Small intestine (tissue), 7 donors: Measurements from ENCODE around the gene MAP3K20. TPM values are rescaled to one million over a fixed set of nuclear protein-coding genes. Genes with fewer than 3 reads are reported as not detected.
A peak's percentile ranks its signal among the peaks of the same experiment; 100 is the strongest.

ENCODE experiments used
- DNase-seq, 2 donors: peaks; one replicate each; pipeline versions ENCODE4 v3.0.0 to v3.0.0-alpha.2; 2013
- FAIRE-seq: peaks from 2 replicates; lab custom pipeline; 2012; peaks lifted over from hg19 to GRCh38; lab: Jason Lieb, UNC
- H3K27ac ChIP-seq, 3 donors: one replicate each; pipeline ENCODE4 v1.5.1; 2013; ENCODE audit warnings: low read length in 2 of 3, mild to moderate bottlenecking in 2 of 3, control low read depth in 1 of 3, inconsistent platforms in 1 of 3, low read depth in 1 of 3, moderate library complexity in 1 of 3
- H3K27me3 ChIP-seq, 3 donors: one replicate each; pipeline ENCODE4 v1.6.1; 2013; ENCODE audit warnings: low read length in 3 of 3, inconsistent platforms in 1 of 3; ENCODE audit not compliant: control insufficient read depth in 3 of 3, insufficient read depth in 3 of 3
- H3K36me3 ChIP-seq, 3 donors: one replicate each; pipeline ENCODE4 v1.6.1; 2013; ENCODE audit warnings: low read length in 3 of 3, inconsistent platforms in 1 of 3, low read depth in 1 of 3, mild to moderate bottlenecking in 1 of 3, moderate library complexity in 1 of 3; ENCODE audit not compliant: control insufficient read depth in 3 of 3, insufficient read depth in 2 of 3
- H3K4me1 ChIP-seq, 3 donors: one replicate each; pipeline ENCODE4 v1.6.1; 2013; ENCODE audit warnings: low read length in 2 of 3, inconsistent platforms in 1 of 3, low read depth in 1 of 3, mild to moderate bottlenecking in 1 of 3, moderate library complexity in 1 of 3; ENCODE audit not compliant: control insufficient read depth in 3 of 3, insufficient read depth in 2 of 3
- H3K4me3 ChIP-seq, 3 donors: one replicate each; pipeline ENCODE4 v1.5.1; 2013; ENCODE audit warnings: low read length in 3 of 3, control low read depth in 1 of 3, inconsistent platforms in 1 of 3, low read depth in 1 of 3, mild to moderate bottlenecking in 1 of 3, moderate library complexity in 1 of 3
- H3K9me3 ChIP-seq, 2 donors: one replicate each; pipeline ENCODE4 v1.6.1; 2013; ENCODE audit warnings: low read depth in 1 of 2, low read length in 1 of 2; ENCODE audit not compliant: control insufficient read depth in 2 of 2, insufficient read depth in 1 of 2
- WGBS, 3 donors: extraction: QIAGEN DNeasy Blood & Tissue Kit; methylation state at CpG; one replicate each; pipeline ENCODE4 v1.1.7; 2013; 5-methylcytosine and 5-hydroxymethylcytosine counted together
- polyA plus RNA-seq, 4 donors: library from polyadenylated mRNA; stranded (reverse) in 3 of 4; unstranded in 1 of 4; fragments of 200-250 nt in 3 of 4; fragments of 120-200 nt in 1 of 4; gene quantifications; one replicate each; pipeline versions ENCODE4 v1.2.1 to v1.2.3, GENCODE V29; 2013
- donor health status: healthy with polysubstance abuse.
- donor health status: control.
- donor health status: control.
- donor health status: Bipolar disorder and iron deficiency.
- donor health status: healthy.

MAP3K20 gene
- polyA plus RNA-seq, 4 donors, result 2.0 to 24.5 (median 13.5) TPM

DNA sequence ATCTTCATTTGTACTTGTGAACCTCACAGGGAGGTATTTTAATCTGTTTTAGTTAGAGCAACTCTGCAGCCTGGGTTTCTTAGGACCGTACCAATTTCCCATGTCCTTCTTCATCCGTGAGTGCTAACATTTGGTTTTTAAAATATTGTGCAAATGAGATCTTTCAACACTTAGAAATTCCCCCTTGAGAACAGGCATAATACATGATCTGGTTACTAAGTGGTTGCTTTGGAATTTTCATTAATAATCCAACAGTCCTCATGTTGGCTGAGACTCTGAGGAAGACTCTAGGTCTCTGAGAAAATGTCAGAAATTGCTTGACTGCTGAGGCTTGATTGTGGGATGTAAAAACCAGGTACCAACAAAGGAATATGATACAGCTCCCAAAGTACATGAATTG lies 153.4 kb downstream of the MAP3K20 start:
- Histone ChIP-seq H3K27ac (no peak overlapping the region), H3K27me3 (no peaks in the 10 kb centered on the region), H3K36me3 (peaks cover 0 to 21% (median 3%) of the 10 kb centered on the region in 3 donors), H3K4me1 (peaks cover 0 to 15% (median 8%) of the 10 kb centered on the region in 3 donors), H3K9me3 (no peaks in the 10 kb centered on the region), H3K4me3 (no peak overlapping the region)
- FAIRE-seq (no peak), DNase-seq (no peak)
- 75 to 90% (median 89%) methylated on average over 2 of the region's 2 CpGs for WGBS, 3 donors

DNA sequence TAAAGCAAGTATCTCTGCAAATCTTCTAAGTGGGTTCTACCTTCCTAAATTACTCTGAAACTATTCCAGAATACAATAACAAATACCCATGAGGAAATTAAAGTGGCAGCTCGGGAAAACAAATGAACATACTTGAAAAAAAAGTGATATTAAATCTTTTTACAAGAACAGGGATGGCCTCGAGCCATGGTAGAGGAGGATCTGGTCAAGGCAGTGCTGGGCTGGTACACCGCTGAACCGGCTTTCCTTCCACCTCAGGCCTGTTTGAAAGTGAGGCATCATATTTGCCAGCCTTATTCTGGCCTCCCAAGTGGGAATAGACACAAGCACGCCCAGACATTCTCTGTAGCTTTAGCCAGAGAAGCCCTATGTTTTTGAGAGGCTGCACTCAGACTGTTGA lies 154.5 kb downstream of the MAP3K20 start:
- no peak overlapping the region for H3K27ac ChIP-seq
- no peak for DNase-seq
- peaks cover 0 to 15% (median 8%) of the 10 kb centered on the region in 3 donors for H3K4me1 ChIP-seq
- no peak for FAIRE-seq
- WGBS, 3 donors, result 90 to 93% (median 93%) methylated on average over 5 of the region's 5 CpGs
- H3K27me3 ChIP-seq, result no peaks in the 10 kb centered on the region
- no peaks in the 10 kb centered on the region for H3K9me3 ChIP-seq
- H3K4me3 ChIP-seq, result no peak overlapping the region
- peaks cover 0 to 21% (median 3%) of the 10 kb centered on the region in 3 donors for H3K36me3 ChIP-seq

DNA sequence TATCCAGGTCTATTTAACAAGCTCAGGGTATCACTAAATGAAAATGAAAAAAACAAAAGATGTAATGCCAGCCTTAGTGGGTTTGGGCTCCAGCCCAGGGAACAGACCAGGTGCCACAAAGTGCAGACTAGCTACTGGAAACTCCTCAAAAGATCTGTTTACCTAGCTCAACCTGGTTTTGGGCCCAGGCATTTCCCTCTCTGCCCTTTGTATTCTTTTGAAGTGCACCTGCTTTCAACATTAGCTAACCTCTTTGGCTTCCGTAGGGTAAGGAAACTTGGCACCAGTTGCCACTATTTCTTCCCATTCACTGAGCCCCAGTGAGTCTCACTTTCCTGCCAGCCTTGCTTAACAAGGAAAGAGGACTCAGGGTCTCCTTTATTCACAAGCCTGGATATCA lies 155.4 kb downstream of the MAP3K20 start:
- Histone ChIP-seq H3K27ac (peak overlapping the region in 2 of 3 donors; percentile 57 to 66), H3K4me1 (peaks cover 0 to 11% (median 8%) of the 10 kb centered on the region in 3 donors), H3K4me3 (no peak overlapping the region), H3K9me3 (no peaks in the 10 kb centered on the region), H3K27me3 (no peaks in the 10 kb centered on the region), H3K36me3 (peaks cover 0 to 20% (median 3%) of the 10 kb centered on the region in 3 donors)
- FAIRE-seq, result no peak
- WGBS, 3 donors, result 32 to 52% (median 48%) methylated on average over 1 of the region's 1 CpG
- peak; percentile 38 to 65 for DNase-seq

DNA sequence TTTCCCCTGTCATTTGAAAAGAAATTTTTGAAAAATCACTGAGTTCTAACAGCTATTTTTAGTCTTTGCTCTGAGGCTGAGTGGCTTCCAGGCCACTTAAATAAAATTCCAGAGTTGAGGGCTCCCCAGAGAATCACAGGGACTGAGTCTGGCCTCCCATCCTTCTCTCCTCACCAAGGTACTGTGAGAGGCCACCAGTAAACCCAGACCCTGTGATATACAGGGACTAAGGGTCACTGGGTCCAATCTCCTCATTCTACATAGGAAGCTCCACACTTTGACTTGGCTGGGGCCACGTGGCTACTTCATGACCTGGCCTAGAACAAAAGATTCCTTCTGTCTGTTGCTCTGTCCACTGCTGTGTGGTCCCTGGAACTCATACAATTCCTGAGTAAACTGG lies 155.8 kb downstream of the MAP3K20 start:
- H3K27me3 ChIP-seq, result no peaks in the 10 kb centered on the region
- H3K36me3 ChIP-seq, result peaks cover 0 to 20% (median 3%) of the 10 kb centered on the region in 3 donors
- DNase-seq (peak; percentile 18 to 35), FAIRE-seq (no peak)
- H3K4me3 ChIP-seq, result no peak overlapping the region
- WGBS, 3 donors, result 0 to 41% (median 40%) methylated on average over 1 of the region's 1 CpG
- H3K27ac ChIP-seq, result peak overlapping the region in 2 of 3 donors; percentile 57 to 66
- peaks cover 0 to 11% (median 8%) of the 10 kb centered on the region in 3 donors for H3K4me1 ChIP-seq
- H3K9me3 ChIP-seq, result no peaks in the 10 kb centered on the region

DNA sequence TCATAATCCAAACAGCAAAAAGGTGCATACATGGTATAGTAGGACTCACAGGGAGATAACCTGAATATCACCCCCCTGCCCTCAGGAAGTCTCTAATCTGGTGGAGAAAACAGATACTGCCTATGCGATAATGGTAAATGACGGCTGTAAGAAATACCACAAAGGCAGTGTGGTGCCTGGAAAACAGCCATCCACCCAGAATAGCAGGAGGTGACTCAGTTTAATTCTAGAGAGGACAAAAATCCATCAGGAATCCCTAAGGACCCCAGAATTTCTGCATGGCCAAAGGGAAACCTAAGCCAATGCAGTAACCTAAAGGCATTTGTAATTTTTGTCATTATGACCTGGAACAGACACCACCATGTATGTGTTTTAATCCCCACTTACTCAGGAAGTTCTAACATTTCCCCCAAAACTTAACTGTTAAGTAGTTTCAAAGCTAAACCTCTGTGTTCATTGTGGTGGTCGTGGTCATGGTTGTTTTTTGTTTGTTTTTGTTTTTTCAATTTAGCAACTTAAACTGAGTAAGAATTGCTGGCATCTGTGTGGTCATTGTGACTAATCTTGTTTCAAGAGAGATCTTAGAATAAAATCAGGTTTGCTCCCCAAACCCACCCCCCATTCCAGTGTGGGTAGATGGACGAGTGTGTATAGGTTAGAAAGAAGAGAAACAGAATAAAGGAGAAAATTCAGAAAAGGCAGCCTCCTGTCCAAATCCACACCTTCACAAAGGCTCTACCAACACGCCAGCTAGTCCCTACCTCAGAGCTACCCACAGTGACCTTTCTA lies 157.5 kb downstream of the MAP3K20 start:
- no peak for DNase-seq

DNA sequence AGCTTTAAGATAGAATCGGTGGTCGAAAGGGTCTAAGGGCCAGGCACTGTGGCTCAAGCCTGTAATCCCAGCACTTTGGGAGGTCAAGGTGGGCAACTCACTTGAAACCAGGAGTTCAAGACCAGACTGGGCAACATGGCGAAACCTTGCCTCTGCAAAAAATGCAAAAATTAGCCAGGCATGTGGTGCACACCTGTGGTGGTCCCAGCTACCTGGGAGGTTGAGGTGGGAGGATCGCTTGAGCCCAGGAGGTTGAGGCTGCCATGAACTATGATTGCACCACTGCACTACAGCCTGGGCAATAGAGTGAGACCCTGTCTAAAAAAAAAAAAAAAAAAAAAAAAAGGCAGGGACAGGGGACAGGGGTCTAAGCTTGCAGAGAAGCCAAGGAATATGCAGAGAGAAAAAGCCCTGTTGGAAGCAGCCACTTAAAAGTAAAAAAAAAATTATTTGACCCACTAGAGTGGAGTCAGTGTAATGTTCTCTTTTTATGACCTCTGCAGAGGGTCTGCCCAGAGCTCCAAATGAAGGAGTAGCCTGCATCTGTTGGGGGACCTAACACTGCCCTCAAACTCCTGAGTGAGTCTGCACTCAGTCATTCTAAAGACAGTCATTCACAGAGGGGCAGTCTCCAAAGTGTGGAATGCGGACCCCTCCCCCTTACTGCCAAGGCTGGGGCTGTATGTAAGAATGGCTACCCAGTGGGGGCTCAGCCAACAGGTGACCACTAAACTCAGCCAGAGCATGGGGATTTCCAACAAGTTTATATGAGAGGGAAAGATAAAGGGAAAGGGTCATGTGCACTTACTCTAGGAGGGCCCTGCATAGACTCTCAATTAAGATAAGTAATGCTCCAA lies 160.5 kb downstream of the MAP3K20 start:
- H3K4me3 ChIP-seq, result no peak overlapping the region
- H3K27ac ChIP-seq, result peak overlapping the region in 1 of 3 donors; percentile 28
- FAIRE-seq (no peak), DNase-seq (no peak)
- H3K27me3 ChIP-seq, result no peaks in the 10 kb centered on the region
- no peaks in the 10 kb centered on the region for H3K9me3 ChIP-seq
- peaks cover 0 to 35% (median 4%) of the 10 kb centered on the region in 3 donors for H3K4me1 ChIP-seq
- peaks cover 0 to 19% (median 3%) of the 10 kb centered on the region in 3 donors for H3K36me3 ChIP-seq
- 93 to 96% (median 95%) methylated on average over 5 of the region's 5 CpGs for WGBS, 3 donors

More for the DNA sequence above, 157.5 kb downstream of the MAP3K20 start:
- peaks cover 0 to 16% (median 8%) of the 10 kb centered on the region in 3 donors for H3K4me1 ChIP-seq
- no peaks in the 10 kb centered on the region for H3K27me3 ChIP-seq
- 82 to 93% (median 83%) methylated on average over 5 of the region's 5 CpGs for WGBS, 3 donors
- no peak for FAIRE-seq
- H3K4me3 ChIP-seq, result no peak overlapping the region
- peaks cover 0 to 19% (median 3%) of the 10 kb centered on the region in 3 donors for H3K36me3 ChIP-seq
- no peak overlapping the region for H3K27ac ChIP-seq
- no peaks in the 10 kb centered on the region for H3K9me3 ChIP-seq

DNA sequence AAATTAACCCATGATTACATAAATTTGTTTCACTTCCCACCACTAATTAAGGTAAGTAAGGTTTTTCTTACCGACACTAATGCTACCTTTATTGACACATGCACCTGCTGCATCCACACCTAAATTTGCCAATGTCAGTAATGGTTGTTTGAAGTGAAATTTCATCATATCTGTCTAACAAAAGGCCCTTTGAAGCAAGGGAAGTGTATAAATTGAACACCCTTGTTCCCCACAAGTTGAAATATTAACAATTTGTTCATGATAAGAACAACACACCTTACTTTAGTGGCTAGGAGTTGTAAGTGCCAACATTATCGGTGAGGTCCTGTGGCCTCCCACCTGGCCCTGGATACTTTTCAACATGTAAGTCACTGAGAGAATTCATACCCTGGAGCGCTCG lies 162.7 kb downstream of the MAP3K20 start:
- Histone ChIP-seq H3K4me1 (peaks cover 0 to 27% (median 0%) of the 10 kb centered on the region in 3 donors), H3K27me3 (no peaks in the 10 kb centered on the region), H3K4me3 (no peak overlapping the region), H3K27ac (peak overlapping the region in 1 of 3 donors; percentile 59), H3K36me3 (peaks cover 0 to 15% (median 3%) of the 10 kb centered on the region in 3 donors), H3K9me3 (no peaks in the 10 kb centered on the region)
- 23 to 64% (median 38%) methylated on average over 4 of the region's 4 CpGs for WGBS, 3 donors
- FAIRE-seq (no peak), DNase-seq (peak; percentile 64 to 67)

DNA sequence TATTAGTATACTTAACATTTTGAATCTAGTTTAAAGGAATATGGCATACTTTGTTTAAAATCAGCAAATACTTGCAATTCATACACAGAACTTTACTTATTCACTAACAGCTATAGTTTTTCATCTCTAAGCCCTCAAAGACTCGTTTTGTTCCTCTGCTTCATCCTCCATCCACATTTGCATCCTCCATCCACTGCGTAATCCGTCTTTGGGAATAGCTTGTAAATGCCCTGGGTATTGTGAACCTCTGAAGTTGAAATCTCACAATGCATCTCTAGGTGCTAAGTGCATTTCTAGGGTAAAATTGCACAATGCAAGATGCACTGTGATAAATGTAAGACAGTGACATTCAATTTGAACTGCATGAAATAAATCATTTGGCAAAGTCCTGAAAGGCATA lies 163.2 kb downstream of the MAP3K20 start:
- FAIRE-seq, result no peak
- H3K27ac ChIP-seq, result peak overlapping the region in 2 of 3 donors; percentile 6 to 59
- peaks cover 0 to 12% (median 3%) of the 10 kb centered on the region in 3 donors for H3K36me3 ChIP-seq
- peak in 1 of 2 donors; percentile 8 for DNase-seq
- H3K4me3 ChIP-seq, result no peak overlapping the region
- WGBS, 3 donors, result 18 to 62% (median 38%) methylated on average over 3 of the region's 3 CpGs
- H3K9me3 ChIP-seq, result no peaks in the 10 kb centered on the region
- no peaks in the 10 kb centered on the region for H3K27me3 ChIP-seq
- H3K4me1 ChIP-seq, result peaks cover 0 to 27% (median 0%) of the 10 kb centered on the region in 3 donors
